Stimulated activated naive B cell treated with anti-CD40 and anti-IgM and Interleukin-4, amounts not matched to agents 10 μg/mL and 1 μg/mL and 100 μg/mL, for 72 hours (primary cell): ENCODE data around the gene ZNHIT1.
"Not testable (repeated sequence)": the region's sequence is repeated elsewhere in the genome, so short reads cannot be mapped to it uniquely, and the experiment has no call there.

Experiments used
- ATAC-seq, 2 donors: fragments of 150-1000 bp; cut with Tn5 transposase; replicated peaks; 2 replicates each; pipeline ENCODE4 v1.10.0; 2021; ENCODE audit warnings: moderate library complexity in 1 of 2
- DNase-seq: peaks from one replicate; pipeline ENCODE4 v3.0.0; 2021
- H3K27ac Mint-ChIP-seq: one replicate; pipeline ENCODE4 v1.8.0; 2022; ENCODE audit warnings: mild to moderate bottlenecking, mixed read lengths
- H3K27me3 Mint-ChIP-seq, 2 donors: one replicate each; pipeline ENCODE4 v1.8.0; 2022; ENCODE audit warnings: mixed read lengths in 2 of 2
- H3K36me3 Mint-ChIP-seq, 2 donors: one replicate each; pipeline ENCODE4 v1.8.0; 2022; ENCODE audit warnings: mixed read lengths in 2 of 2, mild to moderate bottlenecking in 1 of 2
- H3K4me1 Mint-ChIP-seq, 2 donors: one replicate each; pipeline ENCODE4 v1.8.0; 2022; ENCODE audit warnings: mixed read lengths in 2 of 2, mild to moderate bottlenecking in 1 of 2
- H3K4me3 Mint-ChIP-seq, 2 donors: one replicate each; pipeline ENCODE4 v1.8.0; 2022; ENCODE audit warnings: mild to moderate bottlenecking in 2 of 2, mixed read lengths in 2 of 2, moderate library complexity in 1 of 2
- H3K9me3 Mint-ChIP-seq, 2 donors: one replicate each; pipeline ENCODE4 v1.8.0; 2022; ENCODE audit warnings: mixed read lengths in 2 of 2, mild to moderate bottlenecking in 1 of 2

The ZNHIT1 gene

DNA sequence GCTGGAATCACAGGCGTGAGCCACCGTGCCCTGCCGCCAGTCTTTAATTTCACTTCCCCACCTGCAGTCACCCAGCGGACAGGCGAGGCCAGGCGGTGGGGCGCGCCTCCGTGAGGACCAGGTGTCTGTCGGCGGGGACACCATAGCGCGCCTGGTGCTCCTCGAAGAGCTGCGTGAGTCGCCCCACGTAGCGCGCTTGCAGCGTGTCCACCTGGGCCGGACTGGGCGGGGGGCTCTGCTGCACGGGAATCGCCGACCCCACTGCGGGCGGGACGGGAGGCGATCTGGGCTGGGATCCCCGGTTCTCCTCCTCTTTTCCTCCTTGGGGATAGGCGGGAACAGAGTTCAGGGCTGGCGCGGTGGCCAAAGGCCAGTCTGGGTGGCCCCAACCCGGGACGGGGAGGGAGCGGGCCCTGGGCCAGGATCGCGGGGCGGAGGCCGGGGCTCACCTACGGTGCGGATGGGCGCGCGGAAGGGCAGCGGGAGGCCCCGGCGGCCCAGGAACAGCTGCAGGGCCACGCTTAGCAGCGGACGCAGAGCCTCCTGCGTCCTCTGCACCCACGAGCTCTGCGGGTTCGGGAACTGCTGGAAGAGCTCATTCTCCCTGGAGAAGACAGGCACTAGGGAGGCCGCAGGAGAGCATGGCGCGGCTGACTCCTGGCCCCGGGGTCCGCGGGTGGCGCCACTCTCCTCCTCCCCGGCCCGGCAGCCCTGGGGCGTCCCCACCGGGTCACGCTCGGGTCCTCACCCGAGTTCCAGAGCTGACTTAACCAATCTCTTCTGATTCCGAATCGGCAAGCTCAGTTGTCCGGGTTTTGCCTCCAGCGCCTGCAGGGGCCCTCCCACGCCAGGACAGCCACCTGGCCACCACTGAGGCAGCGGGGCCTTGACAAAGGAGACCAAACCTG is 16.0 kb upstream of the ZNHIT1 start:
- H3K4me1 Mint-ChIP-seq, result peaks cover 15 to 37% of the 10 kb centered on the region in 2 donors
- no peaks in the 10 kb centered on the region for H3K9me3 Mint-ChIP-seq
- H3K27ac Mint-ChIP-seq, result no peak overlapping the region
- DNase-seq (no peak), ATAC-seq (peak; percentile 56 to 76)
- H3K36me3 Mint-ChIP-seq, result peaks cover 11 to 16% of the 10 kb centered on the region in 2 donors
- H3K27me3 Mint-ChIP-seq, result peaks cover 38 to 51% of the 10 kb centered on the region in 2 donors
- peak overlapping the region in 1 of 2 donors; percentile 25 for H3K4me3 Mint-ChIP-seq

DNA sequence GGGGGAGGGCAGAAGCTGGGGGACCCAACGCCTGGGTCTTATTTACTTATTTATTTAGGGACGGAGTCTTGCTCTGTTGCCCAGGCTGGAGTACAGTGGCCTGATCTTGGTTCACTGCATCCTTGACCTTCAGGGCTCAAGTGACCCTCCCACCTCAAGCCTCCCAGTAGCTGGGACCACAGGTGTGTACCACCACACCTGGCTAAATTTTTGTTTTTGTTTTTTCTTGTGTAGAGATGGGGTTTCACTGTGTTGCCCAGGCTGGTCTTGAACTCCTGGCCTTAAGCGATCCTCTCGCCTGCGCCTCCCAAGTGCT is 15.4 kb upstream of the ZNHIT1 start:
- no peak overlapping the region for H3K27ac Mint-ChIP-seq
- ATAC-seq (no peak), DNase-seq (no peak)
- H3K27me3 Mint-ChIP-seq, result peaks cover 38 to 46% of the 10 kb centered on the region in 2 donors
- H3K4me3 Mint-ChIP-seq, result no peak overlapping the region
- peaks cover 11 to 23% of the 10 kb centered on the region in 2 donors for H3K36me3 Mint-ChIP-seq
- peaks cover 15 to 37% of the 10 kb centered on the region in 2 donors for H3K4me1 Mint-ChIP-seq
- H3K9me3 Mint-ChIP-seq, result no peaks in the 10 kb centered on the region

DNA sequence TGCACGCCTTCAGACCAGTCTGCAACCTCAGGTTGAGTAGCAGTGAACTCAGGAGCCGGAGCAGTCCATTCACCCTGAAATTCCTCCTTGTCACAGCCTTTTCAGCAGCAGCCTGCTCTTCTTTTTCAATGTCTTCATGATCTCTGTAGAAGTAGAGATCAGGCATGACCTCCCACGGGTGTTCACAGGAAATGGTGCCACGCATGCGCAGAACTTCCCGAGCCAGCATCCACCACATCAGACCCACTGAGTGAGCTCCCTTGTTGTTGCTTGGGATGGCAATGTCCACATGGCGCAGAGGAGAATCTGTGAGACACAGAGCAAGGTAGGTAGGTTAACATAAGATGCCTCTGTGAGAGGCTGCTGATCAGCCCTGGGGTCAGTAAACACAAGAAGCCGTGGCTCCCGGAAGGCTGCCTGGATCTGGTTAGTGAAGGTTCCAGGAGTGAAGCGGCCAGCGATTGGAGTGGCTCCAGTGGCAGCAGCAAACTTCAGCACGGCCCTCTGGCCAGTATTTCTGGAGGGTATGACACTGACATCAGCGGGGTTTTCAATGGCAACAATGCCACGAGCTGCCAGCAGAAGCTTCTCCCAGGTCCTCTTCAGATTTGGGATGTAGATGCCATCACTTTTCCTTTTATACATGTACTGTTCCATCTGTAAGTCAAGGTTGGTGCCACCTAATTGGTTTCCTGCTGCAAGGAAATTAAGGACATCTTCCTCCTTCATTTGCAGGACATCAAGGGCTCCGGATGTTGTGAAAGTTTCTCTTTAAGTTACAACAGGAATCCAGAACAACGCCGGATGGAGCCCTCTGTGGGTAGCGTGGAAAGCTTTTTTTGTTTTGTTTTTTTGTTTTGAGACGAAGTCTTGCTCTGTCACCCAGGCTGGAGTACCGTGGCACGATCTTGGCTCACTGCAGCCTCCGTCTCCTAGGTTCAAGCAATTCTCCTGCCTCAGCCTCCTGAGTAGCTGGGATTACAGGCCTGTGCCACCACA is 13.9 kb upstream of the ZNHIT1 start:
- Mint-ChIP-seq H3K36me3 (peaks cover 23 to 34% of the 10 kb centered on the region in 2 donors), H3K27me3 (peaks cover 35 to 36% of the 10 kb centered on the region in 2 donors), H3K4me1 (peaks cover 15 to 37% of the 10 kb centered on the region in 2 donors)
- not testable (repeated sequence) for H3K4me3 Mint-ChIP-seq, H3K27ac Mint-ChIP-seq, DNase-seq, H3K9me3 Mint-ChIP-seq, ATAC-seq

DNA sequence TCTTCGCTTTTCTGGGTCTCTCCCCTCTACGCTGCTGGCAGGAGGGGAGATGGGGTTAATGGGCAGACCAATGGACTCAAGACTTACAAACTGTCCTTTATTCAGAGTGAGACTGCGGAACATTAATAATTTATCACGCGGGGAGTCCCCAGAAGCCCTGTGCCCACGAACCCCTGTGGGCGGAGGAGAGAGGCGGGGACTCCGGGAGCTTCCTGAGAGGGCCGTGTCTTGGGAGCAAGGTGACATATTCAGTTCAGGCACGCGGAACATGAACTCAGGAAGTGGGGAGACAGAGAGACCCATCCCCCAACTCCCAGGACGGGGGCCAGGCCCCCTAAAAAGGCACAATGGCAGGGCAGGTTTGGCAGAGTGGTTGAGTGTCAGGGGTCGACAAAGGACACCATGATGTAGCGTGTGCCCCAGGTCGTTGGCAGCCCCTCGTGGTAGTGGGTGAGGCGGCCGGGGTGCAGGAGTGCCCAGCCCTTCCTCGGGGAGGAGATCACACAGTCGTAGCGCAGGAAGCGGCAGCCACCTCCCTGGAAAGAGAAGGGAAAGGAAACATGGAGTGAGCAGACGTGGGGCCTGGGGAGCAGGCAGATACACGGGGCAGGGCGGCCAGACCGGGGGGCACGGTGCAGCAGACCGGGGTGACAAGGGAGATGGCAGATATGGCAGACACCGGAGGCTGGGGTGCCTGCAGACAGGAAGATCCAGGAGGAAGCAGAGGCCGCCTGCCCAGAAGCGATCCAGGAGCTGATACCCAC is 11.9 kb upstream of the ZNHIT1 start:
- Mint-ChIP-seq H3K4me3 (no peak overlapping the region), H3K9me3 (no peaks in the 10 kb centered on the region), H3K4me1 (peaks cover 15 to 30% of the 10 kb centered on the region in 2 donors), H3K36me3 (peaks cover 34 to 42% of the 10 kb centered on the region in 2 donors), H3K27ac (peak overlapping the region; percentile 76), H3K27me3 (peaks cover 17 to 21% of the 10 kb centered on the region in 2 donors)
- ATAC-seq, result no peak
- DNase-seq, result no peak

DNA sequence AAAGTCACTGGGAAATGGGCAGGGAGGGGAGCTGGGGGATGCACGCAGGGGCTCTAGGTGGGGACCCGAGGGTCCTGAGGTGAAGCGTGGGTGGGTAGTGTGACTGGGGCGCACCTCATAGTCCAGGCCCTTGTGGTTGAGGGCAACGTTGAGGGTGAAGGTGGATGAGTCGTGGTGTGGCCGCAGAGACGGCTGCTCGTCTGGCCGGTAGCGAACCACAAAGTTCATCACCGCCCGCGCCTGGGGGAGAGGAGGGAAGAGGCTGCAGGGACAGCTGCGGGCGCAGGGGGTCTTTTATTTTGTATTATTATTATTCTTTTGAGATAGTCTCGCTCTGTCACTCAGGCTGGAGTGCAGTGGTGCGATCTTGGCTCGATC is 11.3 kb upstream of the ZNHIT1 start:
- no peak for DNase-seq
- no peak overlapping the region for H3K27ac Mint-ChIP-seq
- H3K9me3 Mint-ChIP-seq, result no peaks in the 10 kb centered on the region
- H3K36me3 Mint-ChIP-seq, result peaks cover 39 to 44% of the 10 kb centered on the region in 2 donors
- H3K4me3 Mint-ChIP-seq, result no peak overlapping the region
- ATAC-seq, result no peak
- H3K4me1 Mint-ChIP-seq, result peaks cover 14 to 25% of the 10 kb centered on the region in 2 donors
- peaks cover 12 to 16% of the 10 kb centered on the region in 2 donors for H3K27me3 Mint-ChIP-seq

DNA sequence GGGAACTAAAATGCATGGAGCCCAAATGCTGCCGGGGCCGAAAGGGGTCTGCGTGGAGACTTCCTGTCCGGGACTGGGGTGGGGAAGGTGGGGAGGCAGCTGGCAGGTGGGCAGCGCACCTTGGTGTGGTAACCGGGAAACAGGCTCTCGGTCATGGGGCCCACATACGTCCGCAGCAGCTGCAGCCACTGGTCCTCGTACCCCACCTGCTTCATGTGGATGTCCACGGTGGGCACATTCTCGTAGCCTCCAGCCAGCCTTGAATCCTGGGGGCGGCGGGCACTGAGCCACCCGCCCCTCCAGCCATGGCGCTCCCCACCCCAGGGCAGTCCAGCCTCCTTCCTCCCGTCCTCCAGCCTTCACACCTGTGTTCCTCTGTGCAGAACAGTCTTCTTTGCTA is 10.5 kb upstream of the ZNHIT1 start:
- Mint-ChIP-seq H3K4me3 (no peak overlapping the region), H3K27me3 (peaks cover 7 to 14% of the 10 kb centered on the region in 2 donors), H3K4me1 (peaks cover 14 to 21% of the 10 kb centered on the region in 2 donors), H3K27ac (no peak overlapping the region), H3K9me3 (no peaks in the 10 kb centered on the region), H3K36me3 (peaks cover 47 to 52% of the 10 kb centered on the region in 2 donors)
- DNase-seq (no peak), ATAC-seq (no peak)

DNA sequence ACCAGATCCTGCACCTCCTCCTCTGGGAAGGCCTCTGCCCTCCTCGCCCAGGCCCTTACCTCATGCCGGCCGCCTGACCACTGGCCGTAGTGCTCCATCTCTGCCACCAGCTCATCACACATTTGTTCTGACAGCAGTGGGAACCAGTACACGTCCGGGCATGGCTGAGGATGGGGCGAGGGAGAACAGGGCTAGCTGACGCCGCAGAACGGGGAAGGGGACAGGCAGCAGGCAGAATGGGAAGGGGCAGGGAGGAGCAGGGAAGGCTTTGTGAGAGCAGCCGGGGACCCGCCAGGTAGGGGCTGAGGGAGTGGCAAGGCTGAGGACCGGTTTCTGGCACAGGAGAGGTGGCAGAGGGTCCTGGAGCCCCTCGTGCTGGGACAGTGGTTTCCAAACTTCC is 9.2 kb upstream of the ZNHIT1 start:
- no peak overlapping the region for H3K4me3 Mint-ChIP-seq

DNA sequence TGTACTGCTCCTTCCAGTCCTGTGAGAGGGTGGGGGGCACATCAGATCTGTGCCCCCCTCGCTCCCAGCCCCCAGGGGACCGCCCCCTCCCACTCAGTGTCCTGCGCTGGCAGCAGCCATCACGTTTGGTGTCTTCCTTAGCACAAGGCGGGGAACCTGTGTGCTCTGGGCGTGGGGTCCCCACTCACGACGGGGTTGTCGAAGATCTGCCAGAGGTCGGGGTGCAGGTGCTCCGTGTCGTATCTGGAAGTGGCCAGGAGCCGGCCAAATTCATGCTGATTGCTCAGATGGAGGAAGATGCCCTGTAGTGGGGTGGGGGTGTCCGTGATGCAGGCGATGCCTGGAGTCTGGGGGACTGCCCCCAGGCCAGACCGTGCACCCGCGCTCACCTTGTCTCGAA is 7.8 kb upstream of the ZNHIT1 start:
- Mint-ChIP-seq H3K4me1 (peaks cover 8 to 9% of the 10 kb centered on the region in 2 donors), H3K36me3 (peaks cover 52 to 61% of the 10 kb centered on the region in 2 donors), H3K27me3 (no peaks in the 10 kb centered on the region), H3K4me3 (no peak overlapping the region), H3K27ac (no peak overlapping the region), H3K9me3 (no peaks in the 10 kb centered on the region)
- no peak for DNase-seq
- no peak for ATAC-seq

More for the DNA sequence above, 9.2 kb upstream of the ZNHIT1 start:
- peaks cover 0 to 4% of the 10 kb centered on the region in 2 donors for H3K27me3 Mint-ChIP-seq
- H3K27ac Mint-ChIP-seq, result no peak overlapping the region
- peaks cover 47 to 52% of the 10 kb centered on the region in 2 donors for H3K36me3 Mint-ChIP-seq
- peaks cover 8 to 10% of the 10 kb centered on the region in 2 donors for H3K4me1 Mint-ChIP-seq
- DNase-seq (no peak), ATAC-seq (no peak)
- H3K9me3 Mint-ChIP-seq, result no peaks in the 10 kb centered on the region

DNA sequence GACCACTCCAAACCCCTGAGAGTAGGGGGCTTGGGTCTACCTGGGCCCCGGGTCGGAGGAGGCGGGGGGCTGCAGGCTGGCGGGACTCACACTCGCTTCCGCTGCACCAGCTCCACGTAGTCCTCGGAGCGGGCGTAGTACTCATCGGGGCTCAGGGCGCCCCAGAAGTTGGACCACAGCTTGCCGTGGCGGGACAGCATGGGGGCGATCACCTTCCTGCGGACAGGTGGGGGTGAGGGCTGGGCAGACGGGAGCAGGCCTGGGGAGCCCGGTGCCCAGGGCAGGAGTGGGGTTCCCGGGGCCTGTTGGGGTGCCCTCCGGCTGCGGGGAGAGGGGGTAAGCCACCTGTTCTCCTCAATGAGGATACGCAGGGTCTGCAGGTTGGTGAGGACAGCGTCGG is 6.5 kb upstream of the ZNHIT1 start:
- no peak for ATAC-seq
- no peak overlapping the region for H3K4me3 Mint-ChIP-seq
- DNase-seq, result no peak
- no peaks in the 10 kb centered on the region for H3K27me3 Mint-ChIP-seq
- H3K36me3 Mint-ChIP-seq, result peaks cover 50 to 60% of the 10 kb centered on the region in 2 donors
- peaks cover 7 to 9% of the 10 kb centered on the region in 2 donors for H3K4me1 Mint-ChIP-seq
- no peak overlapping the region for H3K27ac Mint-ChIP-seq
- no peaks in the 10 kb centered on the region for H3K9me3 Mint-ChIP-seq

DNA sequence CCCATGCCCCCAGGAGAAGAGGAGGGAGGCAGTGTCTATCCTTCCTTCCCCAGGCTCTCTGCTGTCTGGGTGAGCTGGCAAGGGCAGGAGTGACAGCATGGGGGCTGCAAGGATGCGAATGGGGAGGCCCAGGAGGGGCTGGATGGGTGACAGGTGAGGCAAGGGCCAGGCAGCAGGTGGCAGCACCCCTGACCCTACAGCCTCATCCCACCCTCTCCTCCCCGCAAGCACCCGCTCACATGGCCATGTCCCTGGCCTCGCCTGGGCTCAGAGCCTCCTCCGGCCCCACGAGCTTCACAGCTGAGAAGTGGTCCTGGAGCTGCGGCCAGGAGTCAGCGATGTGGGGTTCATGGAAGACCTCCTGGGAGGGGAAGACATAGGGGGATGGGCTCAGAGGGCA is 6.0 kb upstream of the ZNHIT1 start:
- Mint-ChIP-seq H3K36me3 (peaks cover 48 to 58% of the 10 kb centered on the region in 2 donors), H3K27ac (peak overlapping the region; percentile 14), H3K4me3 (no peak overlapping the region), H3K9me3 (no peaks in the 10 kb centered on the region), H3K4me1 (peaks cover 10 to 13% of the 10 kb centered on the region in 2 donors), H3K27me3 (no peaks in the 10 kb centered on the region)
- no peak for ATAC-seq
- no peak for DNase-seq

DNA sequence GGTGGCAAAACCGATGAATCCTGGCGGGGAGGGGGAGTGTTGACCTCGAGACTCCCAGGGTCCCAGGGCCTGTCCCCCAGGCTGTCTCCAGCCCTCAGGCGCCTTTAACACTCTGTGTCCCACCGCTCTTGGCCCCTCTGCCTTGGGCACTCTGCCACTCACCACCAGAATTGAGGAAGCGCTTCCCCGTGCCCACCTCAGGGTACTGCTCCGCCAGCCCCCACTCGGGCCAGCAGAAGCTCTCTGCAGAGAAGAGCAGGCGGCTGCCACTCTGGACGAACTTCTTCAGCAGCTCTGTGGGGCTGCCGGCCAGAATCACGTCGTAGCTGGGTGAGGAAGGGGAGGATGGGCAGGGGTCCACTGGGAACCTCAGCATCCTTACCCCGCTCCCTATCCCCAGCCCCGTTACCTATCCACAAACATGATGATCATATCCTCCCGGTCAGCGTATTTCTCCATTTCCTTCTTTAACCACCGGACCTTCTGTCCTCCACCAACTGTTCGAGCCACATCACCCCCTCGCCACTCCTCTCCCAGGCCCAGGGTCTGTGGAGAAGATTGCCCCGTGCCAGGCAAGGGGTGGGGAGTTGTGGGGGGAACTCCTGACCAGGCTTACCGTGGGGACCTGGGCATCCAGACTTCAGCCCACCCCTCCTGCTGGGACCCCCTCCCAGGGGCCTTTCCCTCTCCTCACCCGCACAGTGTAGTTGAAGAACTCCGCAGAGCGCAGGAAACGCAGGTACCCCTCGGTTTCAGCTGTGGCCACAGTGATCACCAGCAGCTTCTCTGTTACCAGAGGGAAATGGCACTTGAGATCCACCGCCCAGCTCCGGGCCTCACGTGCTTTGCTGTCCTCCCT is 1.7 kb upstream of the ZNHIT1 start:
- ATAC-seq (peak in 1 of 2 donors; percentile 4), DNase-seq (no peak)
- no peaks in the 10 kb centered on the region for H3K27me3 Mint-ChIP-seq
- H3K36me3 Mint-ChIP-seq, result peaks cover 26 to 37% of the 10 kb centered on the region in 2 donors
- H3K4me1 Mint-ChIP-seq, result peaks cover 21 to 29% of the 10 kb centered on the region in 2 donors
- H3K9me3 Mint-ChIP-seq, result no peaks in the 10 kb centered on the region
- H3K27ac Mint-ChIP-seq, result peak overlapping the region; percentile 75
- peak overlapping the region; percentile 92 to 98 for H3K4me3 Mint-ChIP-seq

DNA sequence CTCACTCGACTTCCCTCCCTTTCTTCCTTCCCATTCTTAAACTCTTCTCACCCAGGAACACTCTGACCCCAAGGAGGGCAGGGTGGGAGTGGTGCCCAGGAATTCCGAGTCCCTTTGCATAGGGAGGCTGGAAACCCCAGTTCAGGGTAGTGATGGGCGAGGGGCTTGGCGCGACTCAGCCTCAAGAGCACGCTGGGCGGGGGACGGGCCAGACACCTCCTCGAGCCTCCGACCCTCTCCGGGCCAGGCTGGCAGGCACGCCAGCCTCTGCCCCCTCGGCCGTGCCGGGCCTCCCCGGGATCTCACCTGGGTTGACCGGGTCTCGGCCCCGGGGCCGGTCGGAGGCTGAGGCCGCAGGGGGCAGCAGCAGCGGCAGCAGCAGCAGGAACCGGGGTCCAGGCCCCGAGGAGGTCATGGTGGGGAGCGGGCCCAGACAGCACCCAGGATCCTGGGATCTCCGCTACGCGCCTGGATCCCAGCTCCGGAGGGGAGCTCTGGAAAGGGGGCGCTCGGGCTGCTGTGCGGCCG is 1.0 kb upstream of the ZNHIT1 start:
- peak; percentile 16 to 19 for ATAC-seq
- no peaks in the 10 kb centered on the region for H3K27me3 Mint-ChIP-seq

More for the DNA sequence above, 1.0 kb upstream of the ZNHIT1 start:
- Mint-ChIP-seq H3K27ac (peak overlapping the region; percentile 96), H3K36me3 (peaks cover 25 to 39% of the 10 kb centered on the region in 2 donors), H3K4me3 (peak overlapping the region; percentile 92 to 98), H3K4me1 (peaks cover 23 to 36% of the 10 kb centered on the region in 2 donors), H3K9me3 (no peaks in the 10 kb centered on the region)
- no peak for DNase-seq
